GM21529 (cell line): ENCODE results near the gene CXCR4.

Experiments
- ATAC-seq: cut with Tn5 transposase; IDR thresholded peaks from one replicate; pipeline ENCODE4 v1.9.1; 2021; ENCODE audit not compliant: unreplicated experiment

CXCR4 gene

DNA sequence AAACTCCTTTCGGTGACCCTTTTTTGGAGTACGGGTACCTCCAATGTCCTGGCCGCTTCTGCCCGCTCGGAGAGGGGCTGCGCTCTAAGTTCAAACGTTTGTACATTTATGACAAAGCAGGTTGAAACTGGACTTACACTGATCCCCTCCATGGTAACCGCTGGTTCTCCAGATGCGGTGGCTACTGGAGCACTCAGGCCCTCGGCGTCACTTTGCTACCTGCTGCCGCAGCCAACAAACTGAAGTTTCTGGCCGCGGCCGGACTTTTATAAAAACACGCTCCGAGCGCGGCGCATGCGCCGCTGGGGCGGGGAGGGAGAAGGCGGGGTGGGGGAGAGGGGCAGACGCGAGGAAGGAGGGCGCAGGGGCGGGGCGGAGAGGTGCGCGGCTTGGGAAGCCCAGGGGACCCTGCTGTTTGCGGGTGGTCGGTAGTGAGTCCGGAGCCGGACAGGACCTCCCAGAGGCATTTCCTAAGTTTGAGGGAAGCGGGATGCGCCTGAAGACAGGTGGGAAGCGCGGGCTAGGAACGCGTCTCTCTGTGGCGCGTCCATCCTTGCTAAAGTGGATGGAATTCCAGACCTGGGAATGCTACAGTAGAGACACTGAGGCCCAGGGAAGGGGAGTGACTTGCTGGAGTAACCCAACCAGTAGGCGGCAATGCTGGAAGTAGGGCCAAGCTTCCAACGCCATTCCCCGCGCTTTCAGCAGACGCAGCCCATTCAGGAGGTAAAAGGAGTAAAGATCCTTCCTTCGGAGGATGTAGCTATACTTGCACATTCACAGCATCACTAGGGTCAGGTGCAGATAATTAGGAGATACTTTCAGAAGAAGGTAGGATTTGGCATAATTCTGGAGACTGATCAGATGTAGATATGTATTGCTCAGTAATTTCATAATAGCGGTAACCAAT lies at the start of gene CXCR4:
Gene CXCR4 (minus strand): TSS at position 241 of the 910 bp plus-strand sequence. CDS start 89 bp downstream, at position 152.
- ATAC-seq = peak; percentile 19

DNA sequence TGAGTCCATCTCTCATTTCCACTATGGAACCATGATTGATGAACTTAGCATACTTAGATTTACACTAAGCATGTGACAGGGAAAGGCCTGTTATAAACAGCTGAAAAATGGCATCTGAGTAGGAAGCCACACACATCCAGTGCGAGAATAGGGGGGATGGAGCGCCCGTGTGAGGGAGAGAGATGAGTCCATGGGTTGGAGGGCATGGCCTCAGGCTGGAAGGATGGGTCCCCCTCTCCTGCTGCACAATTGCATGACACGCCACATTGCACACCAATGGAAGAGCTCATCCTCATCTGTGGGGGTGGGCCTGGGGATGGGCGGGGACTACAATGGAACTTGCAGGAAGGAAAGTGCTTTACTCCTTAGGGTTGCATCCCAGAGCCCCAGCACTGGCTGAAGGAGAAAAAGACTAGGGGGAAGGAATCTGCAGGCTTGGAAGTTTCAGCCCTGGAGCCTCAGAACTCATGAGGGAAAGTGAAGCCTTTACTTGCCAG lies 46.4 kb upstream of the CXCR4 start:
- ATAC-seq = no peak

DNA sequence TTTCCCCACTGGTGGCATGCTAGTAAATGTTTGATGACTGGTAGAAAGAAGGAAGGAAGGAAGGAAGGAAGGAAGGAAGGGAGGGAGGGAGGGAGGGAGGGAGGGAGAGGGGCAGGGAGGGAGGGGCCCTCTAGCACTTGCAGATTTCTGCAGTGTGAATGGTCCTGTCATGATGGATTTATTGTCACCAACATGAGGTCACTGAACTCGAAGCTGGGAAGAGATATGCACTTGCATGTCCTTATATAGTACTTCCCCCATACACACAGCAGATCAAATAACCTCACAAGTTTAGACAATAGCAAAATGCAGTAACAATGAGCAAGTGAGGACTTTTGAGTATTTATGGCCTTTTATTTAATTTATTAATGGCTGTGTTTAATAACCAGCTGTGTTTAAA lies 44.5 kb upstream of the CXCR4 start:
- no peak for ATAC-seq

DNA sequence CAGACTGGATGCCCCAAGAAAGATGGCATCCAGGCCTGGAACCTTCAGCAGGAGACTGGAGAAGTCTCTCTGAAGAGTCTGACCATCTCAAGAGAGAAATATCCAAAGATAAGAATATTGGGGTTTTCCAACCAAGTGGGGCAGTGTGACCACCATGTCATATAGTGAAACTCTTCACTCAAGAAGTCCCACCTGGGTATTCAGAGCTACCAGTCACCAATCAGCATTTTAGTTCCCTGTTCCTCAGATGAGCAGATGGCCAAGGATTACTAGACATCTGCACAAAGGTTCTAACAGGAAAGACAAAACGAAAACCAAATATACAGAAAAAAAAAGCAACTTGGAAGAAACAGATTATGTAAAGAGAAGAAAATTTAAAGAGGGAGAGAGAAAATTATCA lies 38.5 kb upstream of the CXCR4 start:
- no peak for ATAC-seq

DNA sequence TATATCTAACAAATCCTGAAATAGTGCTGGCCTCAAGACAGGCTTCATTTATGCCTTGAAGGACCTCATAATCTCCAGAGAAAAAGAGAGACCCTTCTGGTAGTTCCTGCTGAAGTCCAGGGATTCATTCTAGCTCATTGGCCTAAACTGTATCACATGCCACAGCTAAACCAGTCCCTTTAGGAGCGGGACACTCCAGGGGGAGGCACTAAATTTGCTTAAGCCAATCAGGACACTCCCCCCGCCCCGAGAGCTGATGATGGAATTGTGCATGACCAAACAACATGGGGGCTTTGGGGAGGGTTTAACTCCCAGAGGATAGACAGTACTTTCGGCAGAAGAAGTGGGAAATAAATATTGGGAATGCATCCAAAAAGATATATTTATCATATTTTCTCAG lies 36.4 kb upstream of the CXCR4 start:
- ATAC-seq = no peak

DNA sequence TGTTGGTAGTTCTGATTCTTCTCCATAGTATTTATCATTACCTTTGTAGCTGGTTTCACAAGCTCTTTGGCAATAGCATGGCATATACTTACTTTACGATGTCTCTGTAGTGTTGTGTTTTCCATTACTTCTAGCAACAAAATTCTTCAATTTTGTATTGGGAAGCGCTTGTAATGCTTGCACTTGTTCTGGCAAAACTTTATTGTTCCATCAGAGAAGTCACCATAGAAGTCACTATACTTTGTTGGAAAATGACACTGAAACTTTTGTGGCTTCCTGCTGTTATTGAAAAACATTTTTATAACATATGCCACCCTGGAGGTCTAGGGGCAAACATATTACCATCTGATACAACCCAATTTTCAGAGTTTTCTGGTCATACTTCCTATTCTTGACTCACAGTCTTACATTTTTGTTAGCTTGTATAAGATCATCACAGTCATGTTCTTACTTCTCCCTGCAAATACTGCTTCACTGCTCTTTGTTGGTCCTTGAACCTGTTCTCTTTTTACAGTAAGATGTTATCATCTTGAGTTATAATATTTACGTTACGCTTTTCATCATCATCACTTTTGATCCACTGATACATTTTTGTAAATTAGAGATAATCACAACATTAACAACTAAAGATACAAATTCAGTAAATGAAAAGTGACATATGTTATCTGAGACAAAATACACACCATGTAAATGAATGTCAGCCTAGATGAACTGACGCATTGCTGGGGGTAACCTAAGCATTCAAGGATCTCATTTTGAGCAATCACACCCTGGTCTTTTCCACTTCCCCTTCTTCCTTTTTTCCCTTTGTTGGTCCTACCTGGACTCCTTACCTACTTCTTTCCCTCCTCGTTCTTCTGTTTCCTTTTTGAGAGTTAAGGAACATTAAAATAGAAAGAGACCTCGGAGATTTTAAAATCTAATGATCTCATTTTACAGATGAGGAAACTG lies 33.3 kb upstream of the CXCR4 start:
- no peak for ATAC-seq

DNA sequence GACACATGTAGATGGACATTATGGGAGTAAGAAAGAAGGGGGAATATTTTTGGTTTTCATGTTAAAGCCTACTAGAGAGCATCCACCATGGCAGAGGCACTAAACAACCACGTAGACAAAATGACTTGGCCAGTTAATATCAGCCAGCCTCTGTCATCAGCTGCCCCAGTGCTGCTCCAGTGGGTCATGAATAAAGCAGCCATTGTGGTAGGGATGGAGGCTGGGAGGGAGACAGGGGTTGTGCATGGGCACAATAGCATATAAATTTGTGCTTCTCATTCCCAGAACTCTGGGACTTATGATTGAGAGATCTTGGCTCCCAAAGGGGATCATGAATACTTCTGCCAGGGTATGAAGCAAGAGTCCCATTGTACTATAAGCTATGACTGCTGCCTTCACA lies 31.1 kb upstream of the CXCR4 start:
- no peak for ATAC-seq

DNA sequence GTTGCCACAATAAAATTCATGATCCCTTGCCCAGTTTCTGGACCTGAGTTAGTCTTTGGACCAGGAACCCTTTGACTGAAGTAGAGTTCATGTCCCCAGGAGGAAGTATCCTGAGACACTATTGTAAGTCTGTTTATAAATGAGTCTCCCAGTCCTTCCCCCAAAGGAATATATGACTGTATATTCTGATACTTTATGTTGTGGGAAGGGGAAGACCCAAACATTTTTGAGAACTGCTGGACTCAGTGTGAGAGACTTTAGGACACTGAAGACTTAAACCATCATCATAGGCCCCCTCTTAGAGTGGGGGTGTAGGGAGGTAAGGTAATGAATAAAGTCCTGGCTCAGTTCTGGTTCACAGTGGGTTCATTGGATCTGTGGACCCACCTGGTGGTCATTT lies 28.6 kb upstream of the CXCR4 start:
- no peak for ATAC-seq

DNA sequence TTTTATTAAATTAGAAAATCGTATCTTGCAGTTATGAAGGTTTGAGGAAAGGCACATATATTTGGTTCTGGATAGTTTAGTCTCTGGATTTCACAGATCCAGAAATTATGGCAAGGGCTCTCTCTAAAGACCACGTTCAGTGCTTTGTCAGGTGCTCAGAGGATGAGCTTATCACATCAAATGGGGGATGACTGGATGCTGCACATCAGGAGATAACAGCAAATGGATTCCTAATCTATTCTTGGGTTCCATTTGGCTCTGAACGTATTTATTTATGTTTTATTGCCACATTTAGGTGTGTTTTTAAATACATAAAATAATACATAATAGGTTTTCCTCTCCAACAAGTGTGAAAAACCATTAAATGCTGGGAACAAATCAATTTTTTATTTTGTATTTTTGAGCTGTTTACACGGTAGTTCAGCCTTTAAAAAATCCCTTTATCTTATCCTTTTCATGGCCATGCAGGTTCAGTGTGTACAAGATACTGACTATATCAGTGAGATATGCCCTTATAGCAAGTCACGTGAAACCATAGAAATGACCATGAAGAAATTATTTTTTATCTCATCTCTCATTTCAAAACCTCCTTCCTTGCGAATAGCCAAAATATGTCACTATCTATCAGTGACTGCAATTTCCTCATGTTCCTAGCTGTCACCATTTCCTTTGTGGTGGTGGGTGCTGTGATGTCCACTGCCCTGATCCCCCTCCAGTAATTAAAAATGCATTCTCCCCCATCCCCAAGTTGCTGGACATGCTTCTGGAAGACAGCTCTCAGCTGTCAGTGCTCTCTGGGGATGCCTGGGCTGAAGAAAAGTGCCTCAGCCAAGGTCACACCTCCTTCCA lies 25.9 kb upstream of the CXCR4 start:
- ATAC-seq = no peak

DNA sequence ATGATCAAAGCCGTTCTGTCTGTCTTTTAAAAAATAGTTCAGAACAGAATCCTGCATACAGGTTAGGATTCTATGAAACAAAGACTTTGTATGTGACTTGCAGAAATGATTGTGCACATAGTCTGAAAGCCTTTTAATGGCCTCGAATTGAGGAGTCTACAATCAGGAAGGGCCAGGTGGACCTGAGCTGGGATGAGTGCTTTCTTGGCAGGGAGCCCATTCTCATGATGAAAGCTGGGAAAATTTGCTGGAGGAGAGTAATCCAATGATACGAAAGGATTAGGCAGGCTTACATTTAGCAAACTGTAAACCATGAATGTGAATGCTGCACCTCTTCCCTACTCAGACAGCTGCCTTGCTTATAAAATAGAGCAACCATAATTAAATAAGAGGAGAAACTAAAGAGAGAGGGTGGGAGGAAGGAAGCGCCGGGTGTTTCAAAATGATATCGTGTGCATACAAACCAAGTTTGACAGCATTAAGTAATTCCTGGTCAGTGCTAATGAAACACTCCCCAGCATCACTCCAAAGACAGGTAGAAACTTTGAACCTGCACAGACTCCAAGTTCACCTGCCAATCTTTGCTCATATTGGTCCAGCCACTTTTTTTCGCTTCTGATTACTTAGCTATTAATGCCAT lies 23.7 kb upstream of the CXCR4 start:
- no peak for ATAC-seq

DNA sequence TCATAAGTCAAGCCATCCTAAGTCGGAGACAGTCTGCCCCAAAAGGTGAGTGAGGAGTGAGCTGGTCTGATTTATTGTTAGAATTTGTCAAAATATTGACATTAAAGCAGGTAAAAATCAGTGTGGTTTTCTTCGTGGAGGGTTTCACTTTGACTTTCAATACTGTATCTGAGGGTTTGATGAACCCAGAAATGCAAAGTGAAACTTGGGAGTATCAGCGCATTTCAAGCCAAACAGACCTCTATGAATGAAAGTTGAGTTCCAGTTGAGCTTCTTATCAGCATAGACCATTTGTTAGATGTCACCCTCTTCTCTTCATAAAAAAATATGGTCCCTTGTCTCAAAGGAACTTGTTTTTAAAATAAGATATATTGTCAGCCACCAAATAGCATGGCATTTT lies 21.7 kb upstream of the CXCR4 start:
- no peak for ATAC-seq

DNA sequence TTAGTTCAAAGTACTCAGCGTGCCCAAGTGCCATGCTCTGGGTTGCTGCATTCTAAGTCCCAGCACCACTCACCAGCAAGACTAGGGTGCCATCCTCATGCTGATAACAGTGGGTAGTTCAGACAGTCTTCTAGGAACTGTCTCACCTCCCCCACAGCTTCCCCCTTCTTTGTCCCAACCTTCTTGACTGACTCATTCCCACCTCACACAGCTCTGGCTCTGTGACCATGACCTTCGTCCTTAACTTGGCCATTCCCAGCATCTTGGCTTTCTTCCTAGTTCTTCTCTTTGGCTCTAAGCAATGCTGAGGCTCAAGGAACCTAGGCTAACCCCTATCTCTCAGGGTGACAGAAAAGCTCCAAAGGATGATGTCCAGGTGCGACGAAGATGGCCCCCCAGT lies 20.0 kb upstream of the CXCR4 start:
- no peak for ATAC-seq

DNA sequence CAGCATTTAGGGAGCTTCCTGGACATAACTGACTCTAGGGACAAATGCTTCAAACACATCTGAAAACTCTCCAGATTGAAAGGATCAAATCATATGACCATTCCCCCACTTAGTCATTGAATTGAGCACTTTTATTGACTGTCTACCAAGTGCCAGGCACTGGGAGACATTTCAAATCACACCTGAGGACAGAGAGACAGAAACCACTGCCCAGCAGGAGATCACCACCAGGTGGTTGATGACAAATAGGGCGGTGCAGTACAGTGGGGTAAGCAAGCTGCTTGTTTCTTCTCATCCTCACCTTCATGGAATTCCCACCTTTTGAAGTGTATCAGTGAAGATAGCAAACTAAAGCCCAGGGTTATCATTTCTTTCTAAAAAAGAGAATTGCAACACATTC lies 19.0 kb upstream of the CXCR4 start:
- no peak for ATAC-seq

DNA sequence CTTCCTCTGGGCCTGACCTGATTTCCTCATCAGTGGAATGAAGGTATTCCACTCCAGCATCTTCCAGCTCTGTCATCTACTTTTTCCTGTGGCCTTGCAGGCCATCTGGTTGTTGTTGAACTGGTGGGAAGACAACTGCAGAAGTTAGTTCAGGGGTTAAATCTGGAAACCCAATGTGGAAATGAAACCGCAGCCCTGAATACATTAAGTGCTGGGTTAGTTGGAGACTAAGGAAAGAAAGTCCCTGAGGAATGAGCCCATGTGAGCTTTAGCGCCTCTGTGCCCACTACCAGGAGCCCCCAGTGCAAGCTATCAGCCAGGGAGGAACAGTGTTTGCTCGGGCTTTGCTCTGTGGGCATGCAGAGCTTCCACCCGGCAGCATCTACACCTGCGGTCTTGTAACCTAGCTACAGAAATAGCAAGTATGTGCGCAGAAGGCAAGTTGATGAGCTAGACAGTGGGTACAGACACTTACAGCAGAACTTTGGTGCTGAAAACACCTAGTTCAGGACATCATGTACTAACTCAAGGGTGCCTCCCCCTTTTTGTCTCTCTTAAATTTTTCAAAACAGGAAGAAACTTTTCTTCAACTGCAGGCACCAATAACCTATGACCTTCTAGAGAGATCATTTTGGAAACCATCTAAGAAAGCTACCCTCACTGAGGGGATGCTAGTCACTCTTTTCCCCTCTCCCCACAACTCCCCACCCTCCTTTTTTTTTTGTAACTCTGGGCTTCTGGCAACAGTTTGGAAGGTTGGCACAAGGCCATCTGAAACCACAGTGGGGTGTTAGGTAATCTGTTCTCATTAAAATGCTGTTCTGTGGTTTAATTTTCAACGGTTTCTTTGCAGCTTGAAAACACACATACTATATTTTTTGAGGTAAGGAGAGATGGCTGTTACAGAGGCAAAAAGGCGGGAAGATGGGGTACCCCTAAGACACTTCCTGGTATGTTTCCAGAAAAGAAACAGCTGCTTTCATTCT lies 18.3 kb upstream of the CXCR4 start:
- peak; percentile 39 for ATAC-seq

DNA sequence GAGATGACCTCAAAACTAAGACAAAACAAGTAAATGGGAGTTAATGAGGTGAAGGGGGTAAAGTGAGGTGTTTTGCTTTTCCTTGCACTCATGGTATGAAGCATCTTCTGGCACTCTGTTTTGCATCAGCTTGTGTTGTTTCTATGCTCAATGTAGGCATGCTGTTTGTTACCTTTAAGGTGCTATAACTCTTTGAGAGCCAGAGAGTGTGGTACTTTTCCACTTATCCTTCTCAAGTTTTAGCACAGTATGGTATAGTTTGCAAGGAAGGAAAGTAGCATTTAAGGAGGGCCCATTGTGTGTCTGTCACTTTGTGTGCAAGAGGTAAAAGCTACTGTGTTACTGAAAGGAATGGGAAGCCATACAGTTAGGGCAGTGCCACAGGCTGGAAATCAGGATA lies 17.5 kb upstream of the CXCR4 start:
- ATAC-seq = no peak

DNA sequence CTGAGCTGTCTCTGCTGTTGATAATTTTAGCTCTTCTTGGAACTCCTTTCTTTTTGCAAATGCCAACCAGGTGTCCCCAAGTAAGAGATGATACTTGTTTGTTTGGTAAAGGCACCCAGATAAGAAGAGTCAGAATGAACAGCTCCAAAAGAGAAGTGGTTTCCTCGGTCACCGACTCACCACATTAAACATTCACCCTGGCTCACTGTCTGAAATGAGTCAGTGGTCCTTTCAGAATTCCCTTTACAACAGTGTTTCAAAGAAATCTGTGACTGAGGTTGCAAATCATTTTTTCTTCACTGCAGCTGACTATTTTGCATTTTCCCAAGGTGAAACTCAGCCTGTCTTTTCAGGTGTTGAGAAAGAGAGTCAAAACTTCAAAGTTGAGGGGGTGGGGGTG lies 16.2 kb upstream of the CXCR4 start:
- peak; percentile 15 for ATAC-seq

DNA sequence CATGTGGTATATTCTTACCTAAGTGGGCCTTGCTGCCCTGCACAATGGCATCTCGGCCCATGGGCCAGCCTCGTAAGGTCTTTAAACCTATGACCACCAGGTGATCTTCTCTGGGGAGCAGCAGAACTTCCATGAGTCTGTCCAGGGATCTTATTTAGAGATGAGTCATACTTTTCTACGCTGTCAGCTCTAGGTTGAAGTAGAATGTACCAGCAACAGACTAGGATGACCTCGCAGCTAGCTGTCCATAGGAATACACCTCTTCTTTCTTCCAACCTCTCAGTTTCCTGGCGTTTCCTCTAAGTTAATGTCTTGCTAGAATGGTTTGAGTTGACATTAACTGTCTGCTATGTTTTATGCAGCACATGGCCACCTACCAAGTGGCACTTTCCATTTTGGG lies 15.6 kb upstream of the CXCR4 start:
- ATAC-seq = no peak

DNA sequence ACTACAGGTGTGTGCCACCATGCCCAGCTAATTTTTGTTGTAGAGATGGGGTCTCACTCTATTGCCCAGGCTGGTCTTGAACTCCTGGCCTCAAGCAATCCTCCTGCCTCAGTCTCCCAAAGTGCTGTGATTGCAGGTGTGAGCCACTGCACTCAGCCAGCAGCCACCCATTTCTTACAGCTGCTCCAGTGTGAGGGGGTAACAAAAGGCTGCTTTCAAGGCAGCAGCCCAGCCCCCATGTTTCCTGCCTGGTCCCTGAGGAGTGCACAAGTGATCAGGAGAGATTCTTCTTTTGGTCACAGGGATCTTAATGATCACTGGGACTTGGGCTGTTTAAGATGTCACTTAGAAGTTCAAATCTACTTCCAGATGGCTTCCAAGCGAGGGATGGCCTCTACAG lies 15.2 kb upstream of the CXCR4 start:
- no peak for ATAC-seq

DNA sequence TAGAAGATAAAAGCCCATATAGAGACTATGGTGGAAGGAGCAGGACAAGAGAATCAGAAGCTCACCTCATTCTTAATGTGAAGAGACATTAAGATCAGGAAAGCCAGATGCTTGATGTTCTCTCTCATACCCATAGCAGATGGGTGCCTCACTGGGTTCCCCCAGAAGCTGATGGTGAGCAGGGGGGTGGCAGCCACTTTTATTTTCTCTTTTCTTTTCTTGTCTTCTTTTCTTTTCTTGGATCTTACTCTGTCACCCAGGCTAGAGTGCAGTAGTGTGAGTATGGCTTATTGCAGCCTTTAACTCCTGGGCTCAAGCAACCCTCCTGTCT lies 14.8 kb upstream of the CXCR4 start:
- ATAC-seq = no peak
